Kidney (tissue), 14 donors: Measurements from ENCODE around the gene ADAM30. TPM values are rescaled to one million over a fixed set of nuclear protein-coding genes. Genes with fewer than 3 reads are reported as not detected.
"Not testable (repeated sequence)": the region's sequence is repeated elsewhere in the genome, so short reads cannot be mapped to it uniquely, and the experiment has no call there.

Experiments
- DNase-seq, 5 donors: peaks; one replicate each; pipeline ENCODE4 v3.0.0-alpha.2; 2013 to 2020
- FAIRE-seq: peaks from 2 replicates; lab custom pipeline; 2012; peaks lifted over from hg19 to GRCh38; lab: Jason Lieb, UNC
- H3K27ac ChIP-seq, 2 donors: one replicate each; pipeline ENCODE4 v1.7.0; 2013; ENCODE audit warnings: low read depth in 2 of 2, low read length in 2 of 2, inconsistent platforms in 1 of 2
- H3K27me3 ChIP-seq: one replicate; pipeline ENCODE4 v1.7.1; 2013; ENCODE audit warnings: low read length, inconsistent platforms; ENCODE audit not compliant: control insufficient read depth, insufficient read depth
- H3K36me3 ChIP-seq, 3 donors: one replicate each; pipeline versions ENCODE4 v1.7.0 to v1.7.1; 2013; ENCODE audit warnings: low read length in 3 of 3, control low read depth in 1 of 3, inconsistent platforms in 1 of 3; ENCODE audit not compliant: insufficient read depth in 3 of 3, control insufficient read depth in 2 of 3
- H3K4me1 ChIP-seq, 3 donors: one replicate each; pipeline versions ENCODE4 v1.7.0 to v1.7.1; 2013; ENCODE audit warnings: low read length in 3 of 3, inconsistent platforms in 1 of 3, low read depth in 1 of 3; ENCODE audit not compliant: control insufficient read depth in 2 of 3, insufficient read depth in 2 of 3
- H3K4me3 ChIP-seq, 3 donors: one replicate each; pipeline versions ENCODE4 v1.7.0 to v1.8.1; 2013; ENCODE audit warnings: low read length in 3 of 3, control low read depth in 1 of 3, inconsistent platforms in 1 of 3
- H3K9ac ChIP-seq, 3 donors: one replicate each; pipeline versions ENCODE4 v1.7.0 to v1.7.1; 2013; ENCODE audit warnings: low read length in 3 of 3, control low read depth in 1 of 3, inconsistent platforms in 1 of 3
- H3K9me3 ChIP-seq, 3 donors: one replicate each; pipeline versions ENCODE4 v1.7.0 to v1.7.1; 2013; ENCODE audit warnings: low read length in 3 of 3, control low read depth in 1 of 3, inconsistent platforms in 1 of 3; ENCODE audit not compliant: control insufficient read depth in 2 of 3, insufficient read depth in 1 of 3
- CTCF ChIP-seq: IDR thresholded peaks from 3 replicates; pipeline ENCODE4 v1.5.1; 2012; ENCODE audit warnings: mild to moderate bottlenecking, moderate library complexity, borderline replicate concordance; ENCODE audit not compliant: insufficient read depth; ENCODE audit errors: extremely low read depth
- intact Hi-C: fragments of 100-400 bp; cut with DNase I; formaldehyde crosslinking; loops from one replicate; pipeline ENCODE4 v1.11.1; 2022
- polyA plus RNA-seq: library from polyadenylated mRNA; stranded (reverse); fragments of 350-450 nt; fragmentation: Illumina TruSeq; extraction: RNeasy Lipid Tissue Mini Kit (QIAGEN cat#74804); gene quantifications from one replicate; pipeline ENCODE4 v1.2.3, GENCODE V29; 2014; ENCODE audit warnings: low read depth, low replicate concordance; ENCODE audit not compliant: insufficient read depth
- total RNA-seq: library from RNA; stranded (reverse); fragmentation: NEBNext Ultra II Directional; extraction: Animal tissue kit (Norgen Biotek cat#: 25700); gene quantifications from one replicate; pipeline ENCODE4 v1.2.1, GENCODE V29; 2021
- donor health status: control.
- donor health status: control.
- donor health status: control.
- donor health status: control.
- donor health status: control.
- donor health status: DM: yes; HTN: yes; CAD: no.
- donor health status: Normal renal cell carcinoma (clear cell type).

Gene ADAM30
- total and polyA plus RNA-seq, 2 donors from 2014 or later, result not detected

DNA sequence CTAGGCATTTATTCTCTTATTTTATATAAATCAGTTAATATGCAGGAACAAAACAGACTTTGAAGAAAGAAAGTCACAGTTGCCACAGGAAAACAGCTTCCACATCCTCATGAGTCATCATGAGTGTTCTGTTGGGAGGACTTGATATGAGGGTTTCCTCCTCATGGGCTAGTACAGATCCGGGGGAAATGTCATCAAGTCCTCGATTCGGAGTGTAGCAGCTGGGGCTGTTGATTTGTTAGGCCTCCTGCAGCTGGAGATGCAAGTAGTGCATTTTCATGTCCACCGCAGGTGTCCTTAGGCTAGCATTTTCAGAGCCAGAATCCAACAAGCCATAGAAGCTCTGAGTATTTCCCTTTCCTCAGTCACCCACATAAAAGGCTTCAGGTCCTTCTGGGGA, 36.7 kb downstream of the ADAM30 start:
- FAIRE-seq (no peak), DNase-seq (no peak)
- Histone ChIP-seq H3K4me3 (no peak overlapping the region), H3K4me1 (no peaks in the 10 kb centered on the region), H3K9ac (no peak overlapping the region), H3K27me3 (no peaks in the 10 kb centered on the region), H3K9me3 (no peaks in the 10 kb centered on the region), H3K27ac (no peak overlapping the region), H3K36me3 (no peaks in the 10 kb centered on the region)
- no peak for TF ChIP-seq CTCF
- intact Hi-C loops, result no loop called here

GRCh38 chr1:119858556-119859214, 37.6 kb downstream of the ADAM30 start:
- H3K4me1 ChIP-seq, H3K27me3 ChIP-seq, intact Hi-C loops, H3K27ac ChIP-seq, FAIRE-seq, H3K4me3 ChIP-seq, H3K9me3 ChIP-seq, H3K9ac ChIP-seq, DNase-seq, H3K36me3 ChIP-seq: not testable (repeated sequence)

DNA sequence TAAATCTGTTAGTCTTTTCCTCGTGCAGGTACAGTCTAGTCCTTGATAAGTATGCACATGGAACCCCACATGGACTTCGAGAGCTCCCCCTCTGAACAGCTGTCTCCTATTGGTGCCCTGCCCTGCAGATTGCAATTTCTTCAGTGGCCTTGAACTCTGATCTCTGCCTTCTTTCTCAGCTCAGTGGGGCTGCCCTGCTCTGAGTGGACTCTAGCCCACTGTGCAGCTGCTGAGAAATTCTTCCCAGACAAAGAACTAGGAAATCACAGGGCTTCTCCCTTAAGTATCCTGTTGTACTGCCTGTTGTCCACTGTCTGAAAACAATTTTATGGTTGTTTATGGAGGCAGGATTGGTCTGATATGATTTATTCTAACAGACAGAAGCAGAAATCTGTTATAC, 38.2 kb downstream of the ADAM30 start:
- no peak for DNase-seq
- Histone ChIP-seq H3K36me3 (no peaks in the 10 kb centered on the region), H3K4me3 (no peak overlapping the region), H3K4me1 (no peaks in the 10 kb centered on the region), H3K9me3 (no peaks in the 10 kb centered on the region), H3K27me3 (no peaks in the 10 kb centered on the region), H3K27ac (no peak overlapping the region), H3K9ac (no peak overlapping the region)
- FAIRE-seq, result no peak
- intact Hi-C loops, result no loop called here
- TF ChIP-seq CTCF, result no peak

- DNase-seq (peak in 1 of 5 donors; percentile 68), FAIRE-seq (no peak)
- Histone ChIP-seq H3K4me1 (no peaks in the 10 kb centered on the region), H3K27me3 (no peaks in the 10 kb centered on the region), H3K36me3 (no peaks in the 10 kb centered on the region), H3K27ac (no peak overlapping the region), H3K9me3 (no peaks in the 10 kb centered on the region), H3K4me3 (no peak overlapping the region), H3K9ac (no peak overlapping the region)
- intact Hi-C loops, result no loop called here
- TF ChIP-seq CTCF, result no peak
Observed at GRCh38 chr1:119853155-119853554, 43.2 kb downstream of the ADAM30 start.

GRCh38 chr1:119844206-119844605, 52.1 kb downstream of the ADAM30 start:
- intact Hi-C loops, H3K27me3 ChIP-seq, H3K4me1 ChIP-seq, FAIRE-seq, DNase-seq, H3K27ac ChIP-seq, H3K9ac ChIP-seq, H3K4me3 ChIP-seq, H3K36me3 ChIP-seq, H3K9me3 ChIP-seq: not testable (repeated sequence)
